OCI-LY1 (cell line): ENCODE data around the gene NXN.

ENCODE experiments used
- CTCF ChIP-seq: fragments of 200-600 bp; sonication (generic), shearing (Covaris generic); IDR thresholded peaks from 2 replicates; pipeline ENCODE4 v1.5.1; 2017; ENCODE audit warnings: mild to moderate bottlenecking, antibody characterized with exemption, low read length, moderate library complexity, mixed read lengths
- EZH2 ChIP-seq: fragments of 200-600 bp; sonication (generic), shearing (Covaris generic); IDR thresholded peaks from 2 replicates; pipeline ENCODE4 v1.8.0; 2017; ENCODE audit warnings: borderline replicate concordance, mixed run types, mild to moderate bottlenecking, antibody characterized with exemption, low read length, moderate library complexity, mixed read lengths

- TF ChIP-seq CTCF (no peak), EZH2 (no peak)
Measured at GRCh38 chr17:923633-924032, 55.9 kb downstream of the NXN start.
